Measurements from ENCODE around the gene GLP2R. TPM values are rescaled to one million over a fixed set of nuclear protein-coding genes. Genes with fewer than 3 reads are reported as not detected.

The GLP2R gene
- total RNA-seq, 1 donor from 2014 or later: not detected

DNA sequence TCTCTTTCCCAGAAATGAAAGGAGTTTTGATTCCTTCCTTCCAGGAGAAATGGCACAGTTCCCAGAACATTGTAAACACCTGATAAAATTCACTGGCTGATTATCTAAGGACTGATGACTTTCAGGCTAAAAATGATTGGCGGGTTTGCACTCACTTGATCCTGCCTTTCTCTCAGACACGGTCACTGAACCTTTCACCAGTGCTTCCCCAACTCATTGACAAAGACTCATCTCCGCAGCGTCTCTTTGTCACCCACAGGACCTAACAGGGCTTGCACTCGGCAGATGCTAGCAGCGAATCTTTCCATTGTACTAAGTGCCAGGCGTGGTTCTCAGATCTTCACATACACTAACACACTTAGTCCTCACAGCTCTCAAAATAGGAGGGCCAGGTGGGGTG, 27.0 kb upstream of the GLP2R start:
- Mint-ChIP-seq H3K9me3 (no peaks in the 10 kb centered on the region), H3K4me3 (no peak overlapping the region), H3K27ac (ENCODE audit: unreplicated experiment) (no peak overlapping the region), H3K4me1 (no peaks in the 10 kb centered on the region), H3K27me3 (ENCODE audit: low read depth) (peaks cover 15% of the 10 kb centered on the region), H3K36me3 (ENCODE audit: low read depth) (no peaks in the 10 kb centered on the region)
- DNase-seq (ENCODE audit: low read depth, low spot score): no peak
- TF ChIP-seq, protein P1, sequence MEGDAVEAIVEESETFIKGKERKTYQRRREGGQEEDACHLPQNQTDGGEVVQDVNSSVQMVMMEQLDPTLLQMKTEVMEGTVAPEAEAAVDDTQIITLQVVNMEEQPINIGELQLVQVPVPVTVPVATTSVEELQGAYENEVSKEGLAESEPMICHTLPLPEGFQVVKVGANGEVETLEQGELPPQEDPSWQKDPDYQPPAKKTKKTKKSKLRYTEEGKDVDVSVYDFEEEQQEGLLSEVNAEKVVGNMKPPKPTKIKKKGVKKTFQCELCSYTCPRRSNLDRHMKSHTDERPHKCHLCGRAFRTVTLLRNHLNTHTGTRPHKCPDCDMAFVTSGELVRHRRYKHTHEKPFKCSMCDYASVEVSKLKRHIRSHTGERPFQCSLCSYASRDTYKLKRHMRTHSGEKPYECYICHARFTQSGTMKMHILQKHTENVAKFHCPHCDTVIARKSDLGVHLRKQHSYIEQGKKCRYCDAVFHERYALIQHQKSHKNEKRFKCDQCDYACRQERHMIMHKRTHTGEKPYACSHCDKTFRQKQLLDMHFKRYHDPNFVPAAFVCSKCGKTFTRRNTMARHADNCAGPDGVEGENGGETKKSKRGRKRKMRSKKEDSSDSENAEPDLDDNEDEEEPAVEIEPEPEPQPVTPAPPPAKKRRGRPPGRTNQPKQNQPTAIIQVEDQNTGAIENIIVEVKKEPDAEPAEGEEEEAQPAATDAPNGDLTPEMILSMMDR (conservative IDR thresholded peaks at IDR 0.05): no peak

DNA sequence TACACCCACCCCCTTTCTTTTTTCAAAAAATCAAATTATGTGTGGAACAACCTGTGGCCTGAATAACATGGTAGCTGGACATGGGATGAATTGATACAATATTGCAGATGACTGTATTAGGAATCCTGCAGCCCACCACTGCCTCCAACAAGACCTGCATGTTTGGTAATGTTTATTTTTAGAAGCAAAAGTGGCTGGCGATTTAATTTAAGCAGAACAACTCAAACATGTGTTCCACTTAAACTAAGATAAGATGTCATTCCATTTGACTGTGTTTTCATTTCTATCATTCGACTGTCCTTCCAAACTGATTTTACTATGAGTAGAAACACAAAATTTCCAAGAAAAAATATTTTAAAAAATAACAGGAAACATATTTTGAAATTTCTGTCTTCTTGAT, 24.2 kb upstream of the GLP2R start:
- Mint-ChIP-seq H3K36me3 (ENCODE audit: low read depth) (no peaks in the 10 kb centered on the region), H3K27ac (ENCODE audit: unreplicated experiment) (no peak overlapping the region), H3K4me1 (no peaks in the 10 kb centered on the region), H3K4me3 (no peak overlapping the region), H3K9me3 (no peaks in the 10 kb centered on the region), H3K27me3 (ENCODE audit: low read depth) (peaks cover 24% of the 10 kb centered on the region)
- TF ChIP-seq, protein P1 (conservative IDR thresholded peaks at IDR 0.05): no peak
- DNase-seq (ENCODE audit: low read depth, low spot score): no peak

DNA sequence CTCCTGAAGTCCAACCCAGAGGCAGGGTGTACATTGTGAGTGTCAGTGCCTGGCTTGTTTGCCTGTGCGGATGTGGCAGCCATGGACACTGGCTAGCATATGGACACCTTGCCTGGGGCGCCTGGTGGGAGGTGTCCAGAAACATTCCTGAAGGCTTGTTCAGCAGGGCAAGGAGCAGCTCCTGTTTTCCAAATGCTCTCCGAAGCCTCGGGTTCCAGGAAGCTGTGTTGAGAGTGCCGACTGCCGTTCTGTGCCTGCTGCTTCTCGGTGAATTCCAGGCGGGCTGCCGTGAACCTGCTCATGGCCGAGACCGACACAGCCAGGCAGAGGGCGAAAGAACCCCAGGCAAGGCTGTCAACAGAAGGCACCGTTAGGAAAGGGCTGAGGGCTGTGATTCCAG, 23.4 kb upstream of the GLP2R start:
- TF ChIP-seq, protein P1 (conservative IDR thresholded peaks at IDR 0.05): no peak
- no peak overlapping the region for H3K27ac Mint-ChIP-seq (ENCODE audit: unreplicated experiment)
- no peaks in the 10 kb centered on the region for H3K4me1 Mint-ChIP-seq
- no peak for DNase-seq (ENCODE audit: low read depth, low spot score)
- H3K36me3 Mint-ChIP-seq (ENCODE audit: low read depth): no peaks in the 10 kb centered on the region
- H3K9me3 Mint-ChIP-seq: no peaks in the 10 kb centered on the region
- H3K4me3 Mint-ChIP-seq: no peak overlapping the region
- peaks cover 26% of the 10 kb centered on the region for H3K27me3 Mint-ChIP-seq (ENCODE audit: low read depth)

DNA sequence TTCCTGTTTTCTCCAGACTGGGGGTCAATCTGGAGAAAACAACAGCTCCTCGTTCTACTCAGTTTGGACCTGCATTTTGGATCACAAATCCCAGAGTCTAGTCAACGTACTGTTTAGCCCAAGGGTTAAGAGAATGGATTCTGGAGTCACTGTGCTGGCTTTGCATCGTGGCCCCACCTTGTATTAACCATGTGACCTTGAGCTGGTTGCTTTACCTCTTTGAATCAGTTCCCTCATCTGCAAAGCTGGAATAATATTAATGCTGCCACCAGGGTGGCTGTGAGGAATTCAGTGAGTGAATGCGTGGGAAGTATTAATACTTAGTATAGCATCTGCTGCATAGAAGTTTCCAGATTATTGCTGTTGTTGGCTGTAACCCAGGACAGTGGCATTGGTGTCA, 23.0 kb upstream of the GLP2R start:
- TF ChIP-seq, protein P1 (conservative IDR thresholded peaks at IDR 0.05): no peak
- Mint-ChIP-seq H3K27ac (ENCODE audit: unreplicated experiment) (no peak overlapping the region), H3K27me3 (ENCODE audit: low read depth) (peaks cover 26% of the 10 kb centered on the region), H3K36me3 (ENCODE audit: low read depth) (no peaks in the 10 kb centered on the region), H3K4me1 (no peaks in the 10 kb centered on the region), H3K4me3 (no peak overlapping the region), H3K9me3 (peaks cover 3% of the 10 kb centered on the region)
- DNase-seq (ENCODE audit: low read depth, low spot score): no peak

DNA sequence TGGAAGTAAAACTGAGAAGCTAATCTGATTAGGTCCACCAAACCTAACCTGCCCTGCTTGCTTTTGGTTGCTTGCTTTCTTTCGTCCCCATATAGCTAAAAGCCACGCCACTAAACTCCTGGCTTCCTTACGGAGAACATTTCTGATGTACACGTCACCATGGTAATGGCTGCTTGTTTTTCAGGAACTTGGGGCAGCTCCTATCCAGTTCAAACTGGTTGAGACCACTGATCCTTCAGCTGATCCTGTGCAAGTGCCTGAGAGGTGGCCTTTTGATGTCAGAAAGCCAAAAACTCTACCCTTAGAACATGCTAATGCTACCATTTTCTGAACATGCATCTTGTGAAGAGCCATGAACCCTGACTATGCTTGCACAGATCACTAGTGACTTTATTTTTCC, 20.0 kb upstream of the GLP2R start:
- Mint-ChIP-seq H3K4me3 (no peak overlapping the region), H3K36me3 (ENCODE audit: low read depth) (no peaks in the 10 kb centered on the region), H3K27ac (ENCODE audit: unreplicated experiment) (no peak overlapping the region), H3K27me3 (ENCODE audit: low read depth) (peaks cover 17% of the 10 kb centered on the region), H3K4me1 (no peaks in the 10 kb centered on the region), H3K9me3 (peaks cover 3% of the 10 kb centered on the region)
- DNase-seq (ENCODE audit: low read depth, low spot score): no peak
- TF ChIP-seq, protein P1 (conservative IDR thresholded peaks at IDR 0.05): no peak

DNA sequence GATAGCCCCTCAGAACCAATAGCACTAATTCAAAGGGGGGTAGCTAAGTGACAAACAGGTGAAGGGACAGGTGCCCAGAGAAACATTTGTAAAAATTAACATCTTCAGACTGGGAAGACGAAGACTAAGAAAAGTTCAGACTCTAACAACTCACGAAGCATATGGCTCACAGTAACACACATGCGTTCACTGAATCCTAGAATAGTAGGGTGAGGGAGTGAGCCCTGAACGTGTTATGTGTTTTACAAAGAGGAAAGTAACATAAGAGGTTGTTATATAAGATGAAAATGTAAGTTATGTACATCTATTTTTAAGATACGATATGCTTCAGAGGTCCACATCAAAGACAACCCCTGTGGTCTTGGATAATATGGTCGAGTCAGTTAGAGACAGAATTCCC, 19.0 kb upstream of the GLP2R start:
- H3K9me3 Mint-ChIP-seq: peaks cover 3% of the 10 kb centered on the region
- no peak overlapping the region for H3K4me3 Mint-ChIP-seq
- no peak overlapping the region for H3K27ac Mint-ChIP-seq (ENCODE audit: unreplicated experiment)
- H3K4me1 Mint-ChIP-seq: no peaks in the 10 kb centered on the region
- TF ChIP-seq, protein P1 (conservative IDR thresholded peaks at IDR 0.05): no peak
- peaks cover 17% of the 10 kb centered on the region for H3K27me3 Mint-ChIP-seq (ENCODE audit: low read depth)
- H3K36me3 Mint-ChIP-seq (ENCODE audit: low read depth): no peaks in the 10 kb centered on the region
- no peak for DNase-seq (ENCODE audit: low read depth, low spot score)
